ENCODE data around the gene C10orf90.

Gene C10orf90

DNA sequence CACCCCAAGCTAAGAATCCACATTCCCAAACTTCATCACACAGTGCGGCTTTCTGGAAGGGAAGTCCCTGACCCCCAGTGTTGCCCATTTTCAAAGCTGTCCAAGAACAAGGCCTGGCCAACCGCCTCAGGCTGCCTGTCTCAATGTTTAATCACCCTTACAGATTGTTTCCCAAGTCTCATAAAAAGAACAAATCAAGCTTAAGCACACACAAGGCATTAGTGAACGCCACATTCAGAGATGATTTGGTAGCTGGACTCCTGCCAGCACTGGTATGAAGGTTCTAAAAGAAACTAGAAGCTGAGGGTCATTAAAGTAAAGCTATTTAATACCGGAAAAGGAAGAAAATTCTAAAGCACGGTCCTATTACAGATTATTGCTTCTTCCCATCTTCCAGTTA lies 35.6 kb downstream of the C10orf90 start:
- no peak for DNase-seq (ENCODE audit: low spot score)

DNA sequence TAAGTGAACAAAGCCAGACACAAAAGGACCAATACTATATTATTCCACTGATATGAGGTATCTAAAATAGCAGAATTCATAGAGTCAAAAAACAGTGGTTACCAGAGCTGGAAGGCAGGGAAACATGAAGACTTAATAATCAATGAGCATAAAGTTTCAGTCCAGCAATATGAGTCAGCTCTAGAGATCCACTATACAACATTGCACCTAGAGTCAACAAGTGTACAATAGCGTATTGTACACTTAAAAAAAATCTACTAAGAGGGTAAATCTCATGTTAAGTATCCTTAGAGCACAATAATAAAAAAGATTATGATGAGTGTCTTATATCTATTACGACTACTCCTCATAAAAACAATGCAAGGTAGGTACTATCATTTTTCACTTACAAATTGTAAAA lies 36.1 kb downstream of the C10orf90 start:
- no peak for DNase-seq (ENCODE audit: low spot score)

DNA sequence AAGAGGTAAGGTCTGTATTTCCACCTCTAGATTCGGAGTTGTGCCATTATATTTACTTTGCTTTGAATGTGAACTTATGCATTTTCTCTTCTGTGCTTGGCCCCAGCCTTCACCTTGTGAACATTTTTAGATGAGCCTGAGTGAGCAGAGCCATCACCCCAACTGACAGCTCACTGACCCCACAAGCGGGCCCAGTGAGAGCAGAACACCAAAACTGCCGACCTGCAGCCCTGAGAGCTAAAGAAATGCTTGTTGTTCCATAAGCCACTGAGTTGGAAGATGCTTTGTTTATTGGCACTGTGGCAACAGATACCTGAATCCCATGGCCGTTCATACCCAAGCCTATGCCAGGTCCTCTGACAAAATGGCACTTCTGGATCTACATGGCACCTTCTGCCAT lies 37.8 kb downstream of the C10orf90 start:
- no peak for DNase-seq (ENCODE audit: low spot score)

DNA sequence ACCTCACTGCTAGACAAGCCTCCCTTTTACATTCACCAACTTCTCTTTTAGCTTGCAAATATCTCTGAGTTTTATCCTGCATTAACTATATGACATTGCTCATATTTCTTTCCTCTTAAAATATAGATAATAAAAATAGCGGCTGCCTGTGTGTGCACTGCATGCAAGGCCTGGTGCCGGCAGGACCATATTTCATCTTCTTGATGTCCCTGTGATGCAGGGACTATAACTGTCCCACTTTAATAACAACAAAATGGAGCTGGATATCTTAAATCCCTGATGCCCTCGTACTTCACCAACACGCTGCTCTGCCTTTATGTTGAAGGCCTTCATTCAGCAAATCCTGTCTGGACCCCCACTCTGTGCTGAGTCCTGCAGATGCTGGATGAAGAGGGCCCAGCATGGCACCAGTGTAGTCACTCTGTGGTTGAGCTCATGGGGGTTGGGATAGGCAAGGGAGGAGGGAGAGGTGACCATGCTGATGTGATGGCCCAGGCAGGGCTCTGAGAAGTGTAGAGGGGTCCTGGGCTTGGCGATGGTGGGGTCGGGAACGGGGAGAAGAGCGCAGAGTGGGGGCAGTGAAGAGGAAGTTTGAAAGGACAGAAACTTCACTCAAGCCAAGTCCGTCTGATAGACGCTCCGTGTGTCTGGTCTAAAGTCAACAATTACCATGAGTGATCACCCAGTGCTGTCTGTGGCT lies 40.4 kb downstream of the C10orf90 start:
- no peak for DNase-seq (ENCODE audit: low spot score)

DNA sequence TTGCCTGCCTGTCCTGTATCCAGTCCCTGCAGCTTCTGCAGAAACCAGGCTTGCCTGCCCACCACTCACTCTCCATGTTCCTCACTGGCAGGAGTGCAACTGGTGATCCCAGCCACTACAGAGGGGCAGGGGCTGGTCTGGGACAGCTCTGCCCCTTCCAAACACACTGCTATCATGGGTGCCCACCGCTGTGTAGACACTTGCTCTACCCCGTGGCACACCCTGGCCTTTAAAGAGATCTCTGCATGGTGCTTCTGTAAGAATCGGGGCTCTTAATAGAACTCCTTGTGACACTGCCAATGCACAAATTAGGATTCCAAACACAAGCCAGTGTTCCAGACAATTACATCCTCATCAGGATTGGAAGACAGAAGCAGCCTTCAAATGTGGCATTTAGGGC lies 41.7 kb downstream of the C10orf90 start:
- DNase-seq (ENCODE audit: low spot score): no peak

DNA sequence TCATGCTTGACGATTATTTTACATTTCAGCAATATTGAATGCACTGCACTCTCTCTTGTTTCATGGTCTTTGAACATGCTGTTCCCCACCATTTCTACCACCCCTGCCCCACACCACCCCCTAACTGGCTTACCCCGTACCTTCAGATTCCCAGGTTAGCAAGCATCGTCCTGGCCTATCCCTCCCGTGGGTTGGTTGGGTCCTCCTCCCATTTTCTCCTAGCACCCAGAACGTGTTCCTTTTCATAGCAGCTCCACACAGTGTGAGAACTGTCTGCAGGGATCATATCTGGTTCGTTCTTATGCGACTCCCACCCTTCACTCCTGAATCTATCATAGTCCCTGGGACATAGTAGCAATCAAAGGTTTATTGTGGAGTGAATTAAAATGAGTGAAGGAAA lies 48.6 kb downstream of the C10orf90 start:
- no peak for DNase-seq (ENCODE audit: low spot score)

DNA sequence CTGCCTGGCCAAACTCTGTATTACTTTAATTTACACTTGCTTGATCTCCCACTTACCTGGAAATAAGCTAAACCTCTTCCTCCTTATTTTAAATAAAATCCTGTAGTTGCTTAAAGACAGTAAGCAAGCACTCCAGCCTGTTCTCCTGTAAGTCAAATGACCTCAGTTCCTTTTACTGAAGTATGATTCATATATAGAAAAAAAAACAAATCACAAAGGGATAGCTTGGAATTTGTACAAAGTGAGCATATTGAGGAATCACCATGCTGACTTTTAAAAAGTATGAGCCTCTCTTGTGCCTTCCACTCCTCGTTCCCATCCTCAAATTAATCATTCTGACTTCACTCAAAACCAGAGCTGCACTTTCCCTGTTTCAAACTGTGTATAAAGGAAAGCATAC lies 52.0 kb downstream of the C10orf90 start:
- DNase-seq (ENCODE audit: low spot score): no peak

DNA sequence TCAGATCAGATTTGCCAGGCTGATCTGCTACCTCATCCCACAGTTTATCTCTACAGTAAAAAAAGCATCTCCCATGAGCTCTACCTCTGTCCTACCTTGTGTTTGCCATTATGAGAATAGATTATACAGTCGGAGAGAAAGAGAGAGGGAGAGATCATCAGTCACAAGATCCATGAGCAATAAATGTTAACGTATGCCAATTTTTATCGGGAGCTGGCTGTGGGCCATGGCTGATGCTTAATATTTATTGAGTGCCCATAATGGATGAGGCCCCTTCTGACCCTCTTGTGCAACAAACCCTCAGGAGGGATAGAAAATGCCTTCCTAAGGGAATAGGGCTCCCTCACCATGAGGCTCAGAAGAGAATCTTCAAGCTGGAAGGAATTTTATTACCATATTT lies 52.8 kb downstream of the C10orf90 start:
- DNase-seq (ENCODE audit: low spot score): no peak

DNA sequence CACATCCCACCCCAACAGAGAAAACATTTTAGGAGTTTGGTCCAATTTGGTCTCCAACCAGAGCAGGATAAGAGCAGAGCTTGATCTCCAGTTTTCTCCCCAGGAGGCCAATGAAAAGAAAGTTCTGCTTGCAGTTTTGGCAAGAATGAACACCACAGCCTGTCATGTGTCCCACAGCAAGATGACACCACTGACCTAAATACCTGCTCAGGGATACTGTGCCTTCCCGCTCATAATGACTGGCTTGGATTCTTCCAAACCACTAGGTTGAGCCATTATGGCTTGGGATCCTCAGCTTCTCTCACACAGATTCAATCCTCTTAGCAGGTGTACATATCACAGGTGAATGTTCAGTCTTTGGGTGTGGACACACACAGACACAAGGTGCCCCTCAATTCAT lies 53.3 kb downstream of the C10orf90 start:
- no peak for DNase-seq (ENCODE audit: low spot score)

DNA sequence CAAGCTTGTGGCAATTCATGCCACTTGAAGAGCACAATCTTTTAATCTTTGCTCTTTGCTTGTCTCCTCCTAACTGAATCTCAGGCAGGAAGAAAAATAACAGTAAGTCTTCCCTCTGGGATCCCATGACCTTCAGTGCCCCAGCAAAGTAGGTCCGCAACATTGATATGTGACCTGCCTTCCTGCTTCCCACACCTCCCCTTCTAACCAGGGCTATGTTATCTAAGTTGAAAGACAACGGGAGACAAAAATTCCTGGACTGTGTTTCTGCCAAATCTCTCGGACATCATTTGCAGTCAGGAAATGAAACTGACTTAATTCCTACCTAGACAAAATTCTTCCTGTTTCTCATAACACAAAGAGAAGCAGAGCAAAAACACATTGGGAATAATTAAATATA lies 53.8 kb downstream of the C10orf90 start:
- no peak for DNase-seq (ENCODE audit: low spot score)

DNA sequence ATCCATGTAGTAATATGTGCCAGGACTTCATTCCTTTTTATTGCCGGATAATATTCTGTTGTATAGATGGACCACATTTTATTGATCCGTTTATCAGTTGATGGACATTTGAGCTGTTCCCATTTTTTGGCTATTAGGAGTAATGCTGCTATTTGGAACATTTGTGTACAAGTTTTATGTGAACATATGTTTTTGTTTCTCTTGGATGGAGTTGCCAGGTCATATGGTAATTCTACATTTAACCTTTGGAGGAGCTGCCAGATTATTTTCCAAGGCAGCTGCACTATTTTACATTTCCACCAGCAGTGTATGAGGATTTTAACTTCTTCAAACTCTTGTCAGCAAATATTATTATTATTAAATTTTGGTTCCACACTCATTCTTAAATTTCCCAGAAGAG lies 59.2 kb downstream of the C10orf90 start:
- no peak for DNase-seq (ENCODE audit: low spot score)

DNA sequence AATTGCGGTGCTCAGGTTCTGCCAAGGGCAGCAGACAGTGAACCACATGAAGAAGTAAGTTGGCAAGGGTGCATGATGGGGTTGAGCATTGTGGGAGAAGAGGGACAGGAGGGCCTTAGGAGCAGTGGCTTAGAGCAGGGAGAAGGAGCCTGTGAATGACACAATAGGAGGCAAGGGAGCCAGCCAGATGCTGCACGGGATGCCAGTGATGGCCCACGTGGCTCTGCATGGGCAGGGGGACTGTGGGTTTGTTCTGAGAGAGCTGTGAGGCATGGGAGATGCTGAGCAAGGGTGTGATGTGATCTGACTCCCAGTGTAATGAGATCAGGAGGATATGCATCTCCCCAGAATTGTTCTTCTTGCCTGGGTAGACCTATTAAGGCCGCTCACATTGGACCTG lies 60.9 kb downstream of the C10orf90 start:
- DNase-seq (ENCODE audit: low spot score): no peak

DNA sequence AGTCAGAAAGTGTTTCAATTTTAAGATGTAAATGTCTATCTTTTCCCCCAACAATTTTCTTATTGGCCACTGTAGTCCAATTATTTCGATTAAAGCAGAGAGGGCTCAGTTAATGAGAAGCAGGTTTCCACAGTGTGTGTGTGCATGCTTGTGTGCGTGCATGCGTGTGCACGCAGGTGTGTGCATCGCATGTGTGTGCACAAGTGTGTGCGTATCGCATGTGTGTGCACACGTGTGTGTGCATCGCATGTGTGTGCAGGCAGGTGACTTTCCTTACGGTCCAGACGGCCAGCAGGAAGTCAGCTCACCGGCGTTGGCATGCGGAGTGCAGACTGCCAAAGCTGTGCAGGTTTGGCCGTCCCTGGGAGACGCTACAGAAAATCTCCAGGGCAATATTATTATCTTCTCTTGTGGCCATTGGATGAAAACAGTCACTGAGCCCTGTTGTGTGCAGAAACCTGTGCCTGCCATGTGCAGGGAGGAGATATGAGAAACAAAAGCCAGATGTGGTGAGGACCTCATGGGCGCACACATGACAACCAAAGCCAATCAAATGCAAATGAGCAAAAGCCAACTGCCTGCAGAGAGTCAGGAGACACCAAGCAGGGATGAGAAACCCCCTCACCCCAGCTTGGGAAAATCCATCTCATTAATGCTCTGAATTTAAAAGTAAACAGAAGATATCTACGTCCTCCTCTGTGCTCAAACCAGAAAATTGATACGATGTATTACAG lies 70.4 kb downstream of the C10orf90 start:
- no peak for DNase-seq (ENCODE audit: low spot score)

DNA sequence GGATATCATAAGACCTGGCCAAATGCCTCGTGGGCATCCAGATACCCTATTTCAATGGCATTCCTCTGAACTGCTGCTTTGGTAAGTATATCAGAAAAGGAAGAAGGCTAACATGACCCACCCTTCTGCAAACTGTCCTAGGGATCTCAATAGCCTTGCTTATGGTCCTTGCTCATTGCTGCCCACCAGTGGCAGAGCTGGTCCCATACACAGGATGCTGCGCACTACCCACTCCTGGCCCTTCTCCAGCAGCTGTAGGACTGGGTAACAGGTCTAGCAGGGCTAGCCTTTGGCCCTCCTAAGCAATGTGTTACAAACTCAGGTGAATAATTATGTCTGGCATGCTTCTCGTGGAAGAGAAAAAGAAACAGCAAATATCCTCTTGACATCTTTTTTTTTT lies 72.5 kb downstream of the C10orf90 start:
- DNase-seq (ENCODE audit: low spot score): peak; percentile 23

DNA sequence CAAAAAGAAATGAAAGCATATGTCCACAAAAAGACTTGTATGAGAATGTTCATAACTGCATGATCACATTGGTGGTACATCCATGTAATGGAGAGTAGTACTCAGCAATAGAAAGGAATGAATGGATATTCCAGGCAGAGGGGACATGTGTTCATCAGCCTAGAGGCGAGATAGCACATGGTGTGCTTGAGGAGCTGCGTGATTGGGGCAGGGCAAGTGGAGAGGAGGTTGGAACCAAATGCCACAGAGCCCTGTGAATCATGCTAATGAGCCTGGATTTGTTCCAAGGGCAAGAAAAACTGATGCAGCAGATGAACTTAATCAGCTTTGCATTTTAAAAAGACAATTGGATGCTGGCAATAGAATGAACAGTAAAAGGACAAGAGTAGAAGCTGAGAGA lies 73.3 kb downstream of the C10orf90 start:
- no peak for DNase-seq (ENCODE audit: low spot score)

DNA sequence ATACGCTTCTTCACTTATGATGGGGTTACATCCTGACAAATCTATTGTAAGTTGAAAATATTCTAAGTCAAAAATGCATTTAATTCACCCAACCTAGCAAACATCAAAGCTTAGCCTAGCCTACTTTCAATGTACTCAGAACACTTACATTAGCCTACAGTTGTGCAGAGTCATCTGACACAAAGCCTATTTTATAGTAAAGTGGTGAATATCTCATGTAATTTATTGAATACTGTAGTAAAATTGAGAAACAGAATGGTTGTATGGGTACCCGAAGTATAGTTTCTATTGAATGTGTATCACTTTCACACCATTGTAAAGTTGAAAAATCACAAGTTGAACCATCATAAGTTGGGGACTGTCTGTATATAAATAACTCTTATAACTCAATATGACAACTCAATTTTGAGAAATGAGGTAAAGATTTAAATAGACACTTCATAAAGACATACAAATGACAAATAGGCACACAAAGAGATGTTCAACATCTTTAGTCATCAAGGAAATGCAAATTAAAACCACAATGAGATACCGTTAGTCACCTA lies 73.9 kb downstream of the C10orf90 start:
- DNase-seq (ENCODE audit: low spot score): no peak

DNA sequence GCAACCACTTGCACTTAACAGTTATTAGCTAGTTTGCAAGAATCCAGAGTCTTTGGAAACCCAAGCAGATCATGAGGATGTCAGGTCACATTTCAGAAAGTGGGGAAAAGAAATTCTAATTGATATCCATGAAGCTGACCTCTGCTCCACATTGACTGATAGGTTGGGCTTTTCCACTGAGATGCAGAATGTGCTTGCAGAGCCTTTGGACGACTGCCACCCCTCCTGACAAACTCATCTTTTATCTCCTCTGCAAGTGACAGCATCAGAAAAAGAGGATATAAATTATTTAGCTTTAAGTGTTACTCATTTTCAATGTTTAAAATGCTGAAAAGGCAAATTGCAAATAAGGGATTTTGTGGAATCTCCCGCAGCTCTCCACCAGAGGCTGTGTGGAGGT lies 75.3 kb downstream of the C10orf90 start:
- no peak for DNase-seq (ENCODE audit: low spot score)

DNA sequence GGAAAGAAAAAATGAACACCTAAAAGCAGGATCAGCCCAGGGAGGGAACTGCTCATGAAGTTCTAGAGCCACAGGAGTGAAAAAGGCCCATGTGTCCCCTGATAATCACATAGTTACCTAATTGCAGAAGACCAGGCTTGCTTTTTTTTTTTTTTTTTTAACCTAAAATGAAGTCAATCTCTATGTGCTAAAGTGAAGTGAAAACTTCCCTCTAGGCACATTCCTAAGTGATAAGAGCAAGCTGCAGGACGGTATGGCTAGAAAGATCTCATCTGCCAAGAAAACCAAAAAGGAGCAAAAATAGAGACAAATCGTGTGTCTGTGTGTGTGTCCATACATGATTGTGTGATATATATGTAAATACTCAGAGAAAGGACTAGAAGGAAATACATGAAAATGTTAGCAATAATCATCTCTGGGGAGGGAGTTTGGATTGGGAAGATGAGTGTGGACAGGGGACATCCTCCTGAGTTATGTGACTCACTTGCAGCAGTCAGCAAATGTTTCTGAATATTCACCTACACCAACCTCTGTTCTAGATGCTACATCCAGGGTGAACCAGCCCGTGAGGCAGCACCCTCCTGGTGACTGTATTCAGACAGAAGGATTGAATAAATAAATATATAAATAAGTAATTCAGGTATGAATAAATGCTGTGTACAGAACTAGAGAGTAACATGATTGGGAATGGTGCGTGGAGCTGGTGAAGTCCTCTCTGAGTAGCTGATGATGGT lies 76.4 kb downstream of the C10orf90 start:
- no peak for DNase-seq (ENCODE audit: low spot score)

DNA sequence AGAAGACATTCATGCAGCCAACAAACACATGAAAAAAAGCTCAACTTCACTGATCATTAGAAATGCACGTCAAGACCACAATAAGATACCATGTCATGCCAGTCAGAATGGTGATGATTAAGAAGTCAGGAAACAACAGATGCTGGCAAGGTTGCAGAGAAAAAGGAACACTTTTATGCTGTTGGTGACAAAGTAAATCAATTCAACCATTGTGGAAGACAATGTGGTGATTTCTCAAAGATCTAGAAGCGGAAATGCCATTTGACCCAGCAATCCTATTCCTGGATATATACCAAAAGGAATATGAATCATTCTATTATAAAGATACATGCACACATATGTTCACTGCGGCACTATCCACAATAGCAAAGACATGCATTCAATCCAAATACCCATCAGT lies 77.6 kb downstream of the C10orf90 start:
- DNase-seq (ENCODE audit: low spot score): no peak

DNA sequence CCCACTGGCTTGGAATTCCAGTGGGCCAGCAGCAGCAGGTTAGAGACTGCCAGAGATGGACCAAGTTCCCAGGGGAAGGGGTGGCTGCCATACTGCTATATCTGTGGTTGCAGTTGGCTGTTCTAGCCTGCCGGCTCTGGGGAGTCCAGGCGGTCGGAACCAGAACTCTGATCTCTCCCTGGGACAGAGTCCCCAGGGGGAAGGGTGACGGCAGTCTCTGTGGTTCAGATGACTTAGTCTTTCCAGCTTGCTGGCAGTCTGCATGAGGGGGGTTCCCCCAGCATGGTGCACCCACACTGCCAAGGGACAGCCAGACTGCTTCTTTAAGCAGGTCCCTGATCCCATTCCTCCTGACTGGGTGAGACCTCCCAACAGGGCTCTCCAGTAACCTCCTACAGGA lies 82.5 kb downstream of the C10orf90 start:
- no peak for DNase-seq (ENCODE audit: low spot score)

DNA sequence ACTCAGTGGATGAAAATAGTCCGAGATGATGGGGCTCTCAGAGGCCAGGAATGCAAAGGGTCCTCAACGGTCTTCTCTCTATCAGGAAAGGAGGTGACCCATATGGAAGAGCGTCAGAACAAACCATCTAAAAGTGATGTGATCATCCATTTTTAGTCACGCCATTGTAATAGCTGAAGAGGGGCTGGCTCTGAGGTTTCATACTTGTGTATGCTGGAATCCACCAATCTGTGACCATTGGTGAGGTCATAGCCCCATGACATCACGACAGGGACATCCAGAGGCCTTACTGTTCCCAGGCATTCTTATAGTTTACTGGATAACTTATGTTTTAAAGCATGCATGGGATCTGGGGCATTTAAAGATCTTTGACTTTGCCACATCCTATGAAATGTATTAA lies 83.6 kb downstream of the C10orf90 start:
- DNase-seq (ENCODE audit: low spot score): no peak

DNA sequence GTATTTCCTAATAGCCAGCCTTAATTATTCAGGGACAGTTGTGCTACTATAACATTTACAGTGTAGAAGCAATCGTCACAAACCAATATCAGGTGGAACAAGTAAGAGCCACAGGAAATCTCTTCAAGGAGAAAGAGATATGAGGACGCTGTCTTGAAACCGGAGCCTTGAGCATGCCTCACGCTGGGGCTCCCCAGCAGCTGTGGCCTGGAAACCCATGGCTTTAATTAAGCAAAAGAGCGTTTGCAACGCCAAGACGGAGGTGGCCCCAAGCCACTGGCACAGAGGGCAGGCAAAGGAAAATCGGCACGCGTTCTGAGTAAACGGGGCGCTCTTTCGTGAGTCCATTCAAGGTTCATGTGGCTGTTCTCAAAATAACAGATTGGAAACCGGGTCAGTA lies 84.4 kb downstream of the C10orf90 start:
- no peak for DNase-seq (ENCODE audit: low spot score)
